ENCODE measurements around the gene KRTAP9-2. TPM values are rescaled to one million over a fixed set of nuclear protein-coding genes. Genes with fewer than 3 reads are reported as not detected.
"Not testable (repeated sequence)": the region's sequence is repeated elsewhere in the genome, so short reads cannot be mapped to it uniquely, and the experiment has no call there.

The KRTAP9-2 gene
- total RNA-seq (2014; rRNA removed; shearing (Covaris generic)) = not detected in 2 replicates
- not detected in 2 replicates for polyA plus RNA-seq (2014; cell fraction: nucleus; rRNA removed)

- not testable (repeated sequence) for DNase-seq (ENCODE audit: extremely low read depth, low read depth)
These were observed at the start of gene KRTAP9-2 for GRCh38 chr17:41226598-41227095. KRTAP9-2 (plus strand) TSS chr17:41226648; CDS start chr17:41226655, 7 bp downstream.

GRCh38 chr17:41176744-41177387, 49.6 kb upstream of the KRTAP9-2 start:
- DNase-seq (ENCODE audit: extremely low read depth, low read depth) = no peak

GRCh38 chr17:41177727-41178271, 48.6 kb upstream of the KRTAP9-2 start, which contains the start of gene KRTAP4-2:
KRTAP4-2 (minus strand) TSS chr17:41178221; CDS start chr17:41178164, 57 bp downstream.
- DNase-seq (ENCODE audit: extremely low read depth, low read depth) = no peak

- DNase-seq (ENCODE audit: extremely low read depth, low read depth) = no peak
These were observed 48.1 kb upstream of the KRTAP9-2 start for GRCh38 chr17:41178341-41178740.

GRCh38 chr17:41178843-41179616, 47.4 kb upstream of the KRTAP9-2 start:
- no peak for DNase-seq (ENCODE audit: extremely low read depth, low read depth)

- DNase-seq (ENCODE audit: extremely low read depth, low read depth) = no peak
These were observed 41.9 kb upstream of the KRTAP9-2 start, which contains the start of gene KRTAP4-1 for GRCh38 chr17:41184480-41184961. KRTAP4-1 (minus strand) TSS chr17:41184911; CDS start chr17:41184854, 57 bp downstream.

- no peak for DNase-seq (ENCODE audit: extremely low read depth, low read depth)
These were observed 41.4 kb upstream of the KRTAP9-2 start for GRCh38 chr17:41185001-41185400.

- no peak for DNase-seq (ENCODE audit: extremely low read depth, low read depth)
These were observed 39.6 kb upstream of the KRTAP9-2 start for GRCh38 chr17:41186872-41187271.

GRCh38 chr17:41189837-41190318, 36.6 kb upstream of the KRTAP9-2 start, which contains the start of gene KRTAP9-1:
KRTAP9-1 (plus strand) TSS chr17:41189887; CDS start chr17:41189887, 0 bp downstream.
- not testable (repeated sequence) for DNase-seq (ENCODE audit: extremely low read depth, low read depth)

GRCh38 chr17:41190328-41190727, 36.1 kb upstream of the KRTAP9-2 start:
- no peak for DNase-seq (ENCODE audit: extremely low read depth, low read depth)

- no peak for DNase-seq (ENCODE audit: extremely low read depth, low read depth)
These were observed 30.4 kb upstream of the KRTAP9-2 start for GRCh38 chr17:41196068-41196467.

- no peak for DNase-seq (ENCODE audit: extremely low read depth, low read depth)
These were observed 26.9 kb upstream of the KRTAP9-2 start for GRCh38 chr17:41199421-41200078.

- no peak for DNase-seq (ENCODE audit: extremely low read depth, low read depth)
These were observed 14.5 kb upstream of the KRTAP9-2 start for GRCh38 chr17:41211845-41212466.

GRCh38 chr17:41212524-41213169, 13.8 kb upstream of the KRTAP9-2 start:
- no peak for DNase-seq (ENCODE audit: extremely low read depth, low read depth)

GRCh38 chr17:41215681-41216080, 10.8 kb upstream of the KRTAP9-2 start:
- no peak for DNase-seq (ENCODE audit: extremely low read depth, low read depth)

GRCh38 chr17:41223821-41224220, 2.6 kb upstream of the KRTAP9-2 start:
- no peak for DNase-seq (ENCODE audit: extremely low read depth, low read depth)

GRCh38 chr17:41226051-41226450, 397 bp upstream of the KRTAP9-2 start:
- no peak for DNase-seq (ENCODE audit: extremely low read depth, low read depth)

- no peak for DNase-seq (ENCODE audit: extremely low read depth, low read depth)
These were observed 3.6 kb downstream of the KRTAP9-2 start for GRCh38 chr17:41230094-41230493.

- DNase-seq (ENCODE audit: extremely low read depth, low read depth) = no peak
These were observed 5.3 kb downstream of the KRTAP9-2 start for GRCh38 chr17:41231731-41232130.
